Peyer's patch (tissue), 4 donors: ENCODE results near the gene DBT. TPM values are rescaled to one million over a fixed set of nuclear protein-coding genes. Genes with fewer than 3 reads are reported as not detected.
"Not testable (repeated sequence)": the region's sequence is repeated elsewhere in the genome, so short reads cannot be mapped to it uniquely, and the experiment has no call there.

Experiments
- DNase-seq, 3 donors: peaks; one replicate each; pipeline ENCODE4 v3.0.0-alpha.2; 2017 to 2019
- H3K27ac ChIP-seq, 4 donors: fragments of 200-600 bp; sonication (generic); one replicate each; pipeline ENCODE4 v1.5.1; 2016 to 2019
- H3K27me3 ChIP-seq, 2 donors: fragments of 200-600 bp; sonication (generic); one replicate each; pipeline ENCODE4 v1.5.1; 2019
- H3K36me3 ChIP-seq, 3 donors: fragments of 200-600 bp; sonication (generic); one replicate each; pipeline ENCODE4 v1.5.1; 2016 to 2019
- H3K4me1 ChIP-seq, 4 donors: fragments of 200-600 bp; sonication (generic); one replicate each; pipeline ENCODE4 v1.5.1; 2016 to 2019
- H3K4me3 ChIP-seq, 4 donors: fragments of 200-600 bp; sonication (generic); 1 replicate in 3 of 4; 2 replicates in 1 of 4; pipeline ENCODE4 v1.5.1; 2016 to 2019; ENCODE audit warnings: mild to moderate bottlenecking in 1 of 4
- H3K9me3 ChIP-seq, 4 donors: fragments of 200-600 bp; sonication (generic); one replicate each; pipeline ENCODE4 v1.5.1; 2016 to 2019; ENCODE audit warnings: mild to moderate bottlenecking in 1 of 4
- CTCF ChIP-seq, 6 experiments: fragments of 450-650 bp in 4 of 6; fragments of 200-600 bp in 2 of 6; sonication (generic) in 1 of 6; IDR thresholded peaks; one replicate each; pipeline ENCODE4 v1.5.1; 2017 to 2019; ENCODE audit warnings: antibody characterized with exemption in 6 of 6, mild to moderate bottlenecking in 3 of 6, moderate library complexity in 1 of 6
- POLR2A ChIP-seq, 2 donors: fragments of 450-650 bp; IDR thresholded peaks; one replicate each; pipeline ENCODE4 v1.5.1; 2017; ENCODE audit warnings: antibody characterized with exemption in 2 of 2, mild to moderate bottlenecking in 2 of 2, moderate library complexity in 2 of 2
- total RNA-seq, 4 donors: library from RNA; depleted of rRNA; stranded (reverse); fragments of >200 nt; gene quantifications; one replicate each; pipeline ENCODE4 v1.1.0, GENCODE V29; 2016

Gene DBT
- total RNA-seq, 4 donors from 2014 or later, result 4.0 to 6.0 (median 5.0) TPM

GRCh38 chr1:100268202-100268601, 18.6 kb upstream of the DBT start:
- TF ChIP-seq POLR2A (IDR thresholded peaks at IDR 0.05) (no peak), CTCF (IDR thresholded peaks at IDR 0.05) (no peak)
- Histone ChIP-seq H3K36me3 (peaks cover 0 to 46% (median 0%) of the 10 kb centered on the region in 3 donors), H3K4me1 (peaks cover 0 to 29% (median 8%) of the 10 kb centered on the region in 4 donors), H3K27ac (peak overlapping the region in 1 of 4 donors; percentile 9), H3K9me3 (no peaks in the 10 kb centered on the region), H3K4me3 (no peak overlapping the region), H3K27me3 (no peaks in the 10 kb centered on the region)
- DNase-seq, result no peak

GRCh38 chr1:100267284-100267683, 17.6 kb upstream of the DBT start:
- Histone ChIP-seq H3K4me1 (peaks cover 0 to 29% (median 8%) of the 10 kb centered on the region in 4 donors), H3K27ac (peak overlapping the region in 2 of 4 donors; percentile 92), H3K27me3 (no peaks in the 10 kb centered on the region), H3K9me3 (no peaks in the 10 kb centered on the region), H3K36me3 (peaks cover 0 to 42% (median 0%) of the 10 kb centered on the region in 3 donors), H3K4me3 (peak overlapping the region in 2 of 4 donors; percentile 92)
- TF ChIP-seq POLR2A (IDR thresholded peaks at IDR 0.05) (no peak), CTCF (IDR thresholded peaks at IDR 0.05) (no peak)
- no peak for DNase-seq

GRCh38 chr1:100266741-100267140, 17.1 kb upstream of the DBT start:
- no peaks in the 10 kb centered on the region for H3K27me3 ChIP-seq
- peak overlapping the region; percentile 82 to 92 (median 87) for H3K27ac ChIP-seq
- TF ChIP-seq CTCF (IDR thresholded peaks at IDR 0.05), result no peak
- no peak for TF ChIP-seq POLR2A (IDR thresholded peaks at IDR 0.05)
- no peaks in the 10 kb centered on the region for H3K9me3 ChIP-seq
- H3K4me3 ChIP-seq, result peak overlapping the region; percentile 64 to 92 (median 86)
- peaks cover 0 to 29% (median 8%) of the 10 kb centered on the region in 4 donors for H3K4me1 ChIP-seq
- peaks cover 0 to 37% (median 0%) of the 10 kb centered on the region in 3 donors for H3K36me3 ChIP-seq
- no peak for DNase-seq

- TF ChIP-seq POLR2A (IDR thresholded peaks at IDR 0.05) (peak; percentile 51 to 83), CTCF (IDR thresholded peaks at IDR 0.05) (no peak)
- Histone ChIP-seq H3K36me3 (peaks cover 0 to 31% (median 0%) of the 10 kb centered on the region in 3 donors), H3K4me1 (peaks cover 0 to 29% (median 8%) of the 10 kb centered on the region in 4 donors), H3K4me3 (peak within 1 kb of the TSS; percentile 64 to 92 (median 86)), H3K27me3 (no peaks in the 10 kb centered on the region), H3K9me3 (no peaks in the 10 kb centered on the region), H3K27ac (peak within 1 kb of the TSS; percentile 82 to 92 (median 87))
- peak; percentile 96 to 99 (median 97) for DNase-seq
These were observed 16.5 kb upstream of the DBT start, which contains the start of gene RTCA for GRCh38 chr1:100265931-100266740. Gene RTCA, plus strand, starts transcription at chr1:100266216. Its CDS starts 160 bp downstream, at chr1:100266376.

- Histone ChIP-seq H3K4me3 (peak overlapping the region; percentile 64 to 92 (median 86)), H3K27ac (peak overlapping the region; percentile 82 to 92 (median 87)), H3K36me3 (peaks cover 0 to 25% (median 0%) of the 10 kb centered on the region in 3 donors), H3K9me3 (no peaks in the 10 kb centered on the region), H3K4me1 (peaks cover 0 to 29% (median 8%) of the 10 kb centered on the region in 4 donors), H3K27me3 (no peaks in the 10 kb centered on the region)
- TF ChIP-seq CTCF (IDR thresholded peaks at IDR 0.05) (no peak), POLR2A (IDR thresholded peaks at IDR 0.05) (no peak)
- peak in 1 of 3 donors; percentile 51 for DNase-seq
These were observed 15.9 kb upstream of the DBT start for GRCh38 chr1:100265562-100265930.

- not testable (repeated sequence) for DNase-seq, H3K4me3 ChIP-seq, H3K9me3 ChIP-seq, H3K27ac ChIP-seq, H3K27me3 ChIP-seq
- H3K4me1 ChIP-seq, result peaks cover 0 to 23% (median 8%) of the 10 kb centered on the region in 4 donors
- peaks cover 0 to 12% (median 0%) of the 10 kb centered on the region in 3 donors for H3K36me3 ChIP-seq
These were observed 14.4 kb upstream of the DBT start for GRCh38 chr1:100264081-100264480.
